Ammon's horn (tissue), 1 donor: Measurements from ENCODE around the gene HPCAL4.
A peak's percentile ranks its signal among the peaks of the same experiment; 100 is the strongest.

ENCODE experiments used
- DNase-seq: peaks from one replicate; pipeline ENCODE4 v3.0.0-alpha.2; 2016; ENCODE audit warnings: low spot score

Gene HPCAL4

GRCh38 chr1:39701049-39701439 is 9.8 kb upstream of the HPCAL4 start:
- DNase-seq: no peak

DNA sequence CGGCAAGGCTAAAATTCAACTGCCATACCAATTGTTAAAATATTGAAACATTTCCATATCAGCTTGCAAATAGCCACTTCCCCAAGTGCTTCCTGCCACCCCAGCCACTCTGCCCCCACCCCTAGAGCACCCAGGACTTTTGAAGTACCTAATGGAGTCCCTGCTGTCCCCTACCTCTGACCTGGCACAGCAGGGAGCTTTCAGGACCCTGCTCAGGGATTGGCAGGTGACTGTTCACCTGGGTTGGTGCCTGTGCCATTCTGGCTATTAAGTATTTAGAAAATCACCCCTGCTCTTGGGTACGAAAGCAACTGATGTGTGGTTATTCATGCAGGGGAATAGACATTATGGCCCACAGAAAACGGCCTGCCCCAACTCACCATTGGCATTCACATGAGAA is 9.1 kb upstream of the HPCAL4 start:
- no peak for DNase-seq

GRCh38 chr1:39699419-39699818 is 8.2 kb upstream of the HPCAL4 start:
- DNase-seq: no peak

GRCh38 chr1:39698568-39698967 is 7.3 kb upstream of the HPCAL4 start:
- DNase-seq: no peak

- DNase-seq: no peak
Measured at GRCh38 chr1:39696448-39696847, 5.2 kb upstream of the HPCAL4 start.

GRCh38 chr1:39695016-39695415 is 3.8 kb upstream of the HPCAL4 start:
- DNase-seq: no peak

DNA sequence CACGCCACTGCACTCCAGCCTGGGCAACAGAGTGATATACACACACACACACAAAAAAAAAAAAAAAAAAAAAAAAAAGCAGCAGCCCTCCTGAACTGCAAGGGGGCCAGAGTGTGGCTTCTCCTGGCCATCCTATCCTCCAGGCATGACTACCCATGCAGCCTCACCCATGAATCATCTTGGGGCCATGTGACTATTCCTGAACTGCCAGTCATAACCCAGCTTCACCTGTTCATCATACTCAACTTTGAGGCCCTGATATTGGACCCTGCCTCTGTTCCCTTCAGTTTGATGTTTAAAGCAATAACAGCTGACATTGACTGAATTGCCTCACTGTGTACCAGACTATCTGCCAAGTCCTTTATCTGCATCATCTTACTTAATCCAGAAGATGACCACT is 2.8 kb upstream of the HPCAL4 start:
- DNase-seq: no peak

DNA sequence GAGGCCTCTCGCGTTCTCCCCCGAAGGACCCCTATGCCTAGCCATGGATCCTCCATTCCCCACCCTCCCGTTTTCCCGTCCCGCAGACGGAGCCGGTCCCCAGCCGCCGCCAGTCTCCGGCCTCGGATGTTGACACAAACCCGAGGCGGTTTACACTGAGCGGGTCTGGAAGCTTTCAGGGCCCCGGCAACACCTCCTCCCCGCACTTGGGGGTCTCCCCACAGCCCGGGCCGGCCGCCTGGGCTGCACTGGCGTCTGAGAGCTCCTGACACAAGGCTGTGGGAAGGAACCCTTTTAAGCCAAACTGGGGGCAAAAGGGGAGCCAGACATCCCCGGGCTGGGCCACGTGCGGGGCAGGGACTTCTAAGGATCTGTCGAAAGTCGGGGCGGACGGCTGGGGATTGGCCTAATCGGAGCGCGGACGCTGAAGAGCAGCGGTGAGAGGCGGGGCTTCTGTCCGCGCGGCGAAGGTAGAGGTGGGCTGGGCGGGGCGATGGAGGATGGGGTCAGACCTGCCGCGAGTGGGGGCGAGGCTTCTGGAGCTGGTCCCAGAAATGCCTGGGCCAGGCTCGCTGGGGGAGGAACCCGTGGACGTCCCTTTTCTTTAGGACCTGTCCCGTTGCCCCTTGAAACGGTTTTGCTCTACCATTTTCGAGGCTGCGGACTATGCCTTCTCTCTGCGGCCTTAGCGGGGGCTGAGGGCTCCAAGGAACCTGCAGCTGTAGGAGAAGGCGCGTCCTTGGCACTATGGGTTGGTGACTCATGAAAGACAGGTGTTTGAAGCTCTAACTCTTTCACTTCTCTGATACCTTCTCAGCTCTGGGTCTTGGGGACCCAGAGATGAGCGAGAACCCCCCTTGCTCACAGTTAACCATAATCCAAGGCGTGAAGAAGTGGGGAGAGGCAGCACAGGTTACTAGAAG is 1.2 kb upstream of the HPCAL4 start:
- no peak for DNase-seq

DNA sequence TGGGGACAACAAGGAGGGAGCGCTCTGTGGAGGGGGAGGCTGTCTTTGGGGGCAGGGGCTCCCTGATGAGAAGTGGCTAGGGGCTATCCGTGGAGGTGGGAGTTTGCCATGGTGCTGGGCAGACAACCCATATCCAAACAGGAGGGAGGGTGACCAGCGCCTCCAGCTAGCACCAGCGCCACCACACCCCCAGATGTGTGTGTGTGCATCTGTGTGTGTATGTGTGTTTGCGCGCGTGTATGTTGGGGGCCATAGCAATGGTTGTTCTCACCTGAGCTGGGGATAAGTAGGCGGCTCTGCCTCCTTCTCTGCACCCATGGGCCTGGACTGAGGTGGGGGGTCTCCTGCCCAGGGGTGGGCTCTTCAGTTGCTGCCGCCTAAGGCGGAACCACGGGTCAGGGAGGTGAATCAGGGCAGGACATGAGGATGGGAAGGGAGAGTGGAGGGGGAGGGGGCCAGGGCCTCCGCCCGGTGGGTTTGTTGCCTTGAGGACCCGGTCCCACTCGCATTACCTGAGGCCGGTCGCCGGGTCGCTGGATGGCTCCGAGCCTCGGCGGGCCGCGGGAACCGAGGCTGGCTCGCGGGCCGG is 345 bp downstream of the HPCAL4 start:
- DNase-seq: no peak

- no peak for DNase-seq
Measured at GRCh38 chr1:39690225-39690624, 1.0 kb downstream of the HPCAL4 start.

DNA sequence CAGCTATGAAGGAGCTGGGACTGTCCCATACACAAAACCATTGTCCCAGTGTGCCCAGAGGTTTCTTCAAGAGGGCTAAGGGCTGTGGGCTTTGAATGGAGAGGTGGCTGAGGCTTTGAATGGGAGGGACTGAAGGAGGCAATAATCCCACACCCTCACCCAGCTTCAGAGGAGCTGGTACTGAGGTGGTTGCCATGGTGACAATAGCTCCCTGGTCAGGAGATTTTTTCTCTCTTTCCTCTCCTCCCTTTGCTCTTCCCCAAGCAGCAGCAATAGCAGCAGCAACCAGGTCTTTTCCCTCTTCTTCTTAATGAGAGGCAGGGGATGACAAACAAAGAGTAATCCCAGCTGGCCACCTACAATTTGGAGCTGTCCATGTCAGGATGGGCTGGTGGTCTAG is 1.6 kb downstream of the HPCAL4 start:
- DNase-seq: peak; percentile 47

- DNase-seq: no peak
Measured at GRCh38 chr1:39689214-39689613, 2.0 kb downstream of the HPCAL4 start.

DNA sequence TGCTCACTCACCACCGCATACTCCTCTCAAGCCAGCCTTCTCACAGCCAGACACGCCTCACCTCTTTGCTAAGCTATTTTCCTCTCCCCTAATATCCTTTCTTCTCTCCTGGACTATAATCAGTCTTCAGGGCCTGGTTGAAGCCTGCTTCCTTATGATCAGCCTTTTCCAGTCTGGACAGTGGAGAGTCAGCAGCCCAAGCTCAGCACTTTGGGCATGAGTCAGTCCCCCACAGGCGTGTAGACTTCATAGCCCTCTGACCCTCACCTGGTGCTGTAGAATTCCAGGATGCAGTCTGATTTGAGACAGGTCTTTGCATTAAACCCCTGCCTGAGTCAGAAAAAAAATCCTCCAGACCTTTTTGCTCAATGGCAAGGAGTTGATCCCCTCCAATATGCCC is 2.5 kb downstream of the HPCAL4 start:
- no peak for DNase-seq

DNA sequence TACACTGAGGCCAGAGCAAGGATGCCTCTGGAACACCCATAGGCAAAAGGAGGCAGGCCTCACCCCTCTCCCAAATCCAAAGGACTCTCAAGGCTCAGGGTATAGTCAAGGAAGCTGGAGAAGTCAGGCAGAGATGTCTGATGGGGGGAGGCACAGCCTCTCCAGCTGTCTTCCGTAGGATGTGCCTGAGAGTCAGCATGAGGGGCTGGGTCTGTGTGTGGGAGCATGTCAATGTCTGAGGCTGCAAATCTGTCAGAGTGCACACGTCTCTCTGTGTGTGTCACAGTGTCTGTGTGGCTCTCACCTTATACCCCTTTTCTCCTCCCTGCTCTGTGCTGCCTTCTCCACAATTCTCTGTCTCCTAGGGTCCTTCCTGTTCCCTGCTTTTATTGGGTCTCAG is 4.0 kb downstream of the HPCAL4 start:
- no peak for DNase-seq

DNA sequence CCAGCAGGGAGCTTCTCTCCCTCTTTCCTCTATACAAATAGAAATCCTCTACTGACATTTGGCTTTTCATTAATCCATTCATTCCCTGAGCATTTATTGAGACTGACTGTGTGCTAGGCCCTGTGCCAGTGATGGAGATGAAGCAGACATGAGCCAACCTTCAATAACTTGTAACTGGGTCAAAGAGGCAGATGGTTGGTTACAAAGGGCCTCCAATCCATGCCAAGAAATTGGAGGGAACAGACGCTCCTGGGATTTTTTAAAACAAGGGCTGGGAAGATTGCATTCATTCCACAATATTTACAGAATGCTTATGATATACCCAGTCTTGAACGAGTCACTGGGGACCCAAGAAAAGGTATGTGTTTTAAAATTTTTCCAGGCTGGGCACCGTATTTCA is 6.2 kb downstream of the HPCAL4 start:
- DNase-seq: no peak

GRCh38 chr1:39684313-39684664 is 6.9 kb downstream of the HPCAL4 start:
- no peak for DNase-seq

- no peak for DNase-seq
Measured at GRCh38 chr1:39683591-39684312, 7.5 kb downstream of the HPCAL4 start.

- DNase-seq: no peak
Measured at GRCh38 chr1:39681999-39682398, 9.2 kb downstream of the HPCAL4 start.

DNA sequence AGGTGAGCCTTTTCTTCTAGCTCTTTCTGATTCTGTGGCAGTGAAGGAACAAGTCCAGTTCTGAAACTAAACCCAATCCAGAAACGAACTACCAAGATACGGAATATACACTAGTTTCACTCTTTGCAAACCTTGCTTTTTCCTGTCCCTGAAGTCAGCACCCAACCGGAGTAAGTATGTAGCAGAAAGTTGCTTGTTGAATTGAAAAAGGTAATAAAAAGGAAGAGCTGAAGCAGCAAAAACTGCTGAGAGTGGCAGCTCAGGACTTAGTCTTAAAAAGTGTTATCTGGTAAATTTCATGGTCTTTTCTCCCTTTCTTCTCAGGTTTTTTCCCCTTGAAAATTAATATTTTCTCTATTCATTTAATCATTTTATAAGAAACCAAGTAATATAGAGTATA is 9.9 kb downstream of the HPCAL4 start:
- DNase-seq: no peak

DNA sequence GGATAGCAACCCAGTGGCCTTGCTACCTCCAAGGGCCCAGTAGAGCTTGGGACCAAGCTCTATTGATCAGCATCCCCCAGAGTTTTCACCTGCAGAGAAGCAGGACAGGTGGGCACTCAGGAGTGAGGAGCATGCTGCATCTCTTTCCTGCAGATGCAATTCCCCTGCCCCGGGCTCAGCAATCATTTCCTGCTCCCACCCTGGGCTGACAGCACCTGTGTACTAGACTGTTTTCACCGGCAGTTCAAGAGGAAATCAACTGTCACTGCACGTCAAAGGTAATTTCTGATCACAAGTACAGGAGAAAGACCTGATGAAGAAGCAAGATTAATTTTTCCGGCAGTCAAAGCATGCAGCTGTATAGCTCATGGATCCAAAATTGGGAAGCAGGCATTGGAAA is 10.5 kb downstream of the HPCAL4 start:
- no peak for DNase-seq

- no peak for DNase-seq
Measured at GRCh38 chr1:39679821-39680220, 11.4 kb downstream of the HPCAL4 start.

GRCh38 chr1:39678889-39679288 is 12.3 kb downstream of the HPCAL4 start:
- no peak for DNase-seq

- no peak for DNase-seq
Measured at GRCh38 chr1:39677645-39678044, 13.6 kb downstream of the HPCAL4 start.
